ENCODE data around the gene TMEM135.

DNA sequence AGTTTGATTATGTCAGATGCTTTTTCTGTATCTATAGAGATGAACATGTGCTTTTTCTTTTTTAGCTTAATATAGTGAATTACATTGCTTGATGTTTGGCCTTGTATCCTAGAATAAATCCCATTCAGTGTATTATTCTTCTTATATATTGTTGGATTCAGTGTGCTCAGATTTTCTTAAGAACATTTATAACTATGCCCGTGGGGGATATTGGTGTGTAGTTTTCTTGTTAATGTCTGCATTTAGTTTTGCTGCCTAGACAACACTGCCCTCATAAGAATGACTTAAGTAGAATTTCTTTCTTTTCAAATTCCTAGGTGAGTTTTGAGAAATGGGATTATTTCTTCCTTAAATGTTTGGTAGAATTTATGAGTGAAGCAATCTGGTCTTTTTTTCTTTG is 98.5 kb downstream of the TMEM135 start:
- TF ChIP-seq TAF1 (IDR thresholded peaks at IDR 0.05; ENCODE audit: borderline replicate concordance, low read depth, low read length) = no peak
- TF ChIP-seq POLR2A (IDR thresholded peaks at IDR 0.05; ENCODE audit: low read depth, low read length) = no peak
- TF ChIP-seq POLR2AphosphoS5 (IDR thresholded peaks at IDR 0.05; ENCODE audit: low read depth, low read length) = no peak
